Tibial nerve (tissue), 4 donors: Measurements from ENCODE around the gene HDGF. TPM values are rescaled to one million over a fixed set of nuclear protein-coding genes. Genes with fewer than 3 reads are reported as not detected.

Source experiments
- DNase-seq, 2 donors: peaks; one replicate each; pipeline ENCODE4 v3.0.0-alpha.2; 2019; ENCODE audit warnings: low spot score in 2 of 2
- H3K27ac ChIP-seq, 4 donors: fragments of 200-600 bp; sonication (generic) in 3 of 4; one replicate each; pipeline ENCODE4 v1.5.1; 2017 to 2019; ENCODE audit warnings: mild to moderate bottlenecking in 1 of 4
- H3K27me3 ChIP-seq, 2 donors: fragments of 200-600 bp; sonication (generic) in 1 of 2; one replicate each; pipeline versions ENCODE4 v1.5.1 to v1.6.0; 2017 to 2019
- H3K36me3 ChIP-seq, 3 donors: fragments of 200-600 bp; sonication (generic); one replicate each; pipeline ENCODE4 v1.5.1; 2018 to 2019
- H3K4me1 ChIP-seq, 4 donors: fragments of 200-600 bp; sonication (generic) in 3 of 4; one replicate each; pipeline ENCODE4 v1.5.1; 2017 to 2019
- H3K4me3 ChIP-seq, 4 donors: fragments of 200-600 bp; sonication (generic) in 3 of 4; one replicate each; pipeline ENCODE4 v1.5.1; 2017 to 2019; ENCODE audit warnings: mild to moderate bottlenecking in 1 of 4, moderate library complexity in 1 of 4
- H3K9me3 ChIP-seq, 4 donors: fragments of 200-600 bp; sonication (generic) in 3 of 4; one replicate each; pipeline ENCODE4 v1.5.1; 2017 to 2019
- CTCF ChIP-seq, 5 experiments: fragments of 200-600 bp in 3 of 5; fragments of 450-650 bp in 2 of 5; sonication (generic) in 3 of 5; IDR thresholded peaks; one replicate each; pipeline ENCODE4 v1.5.1; 2016 to 2019; ENCODE audit warnings: antibody characterized with exemption in 5 of 5, mild to moderate bottlenecking in 3 of 5, moderate library complexity in 2 of 5
- EP300 ChIP-seq, 2 donors: sonication (generic); formaldehyde crosslinking; IDR thresholded peaks; one replicate each; pipeline ENCODE4 v1.6.1; 2017; ENCODE audit warnings: antibody characterized with exemption in 2 of 2, mild to moderate bottlenecking in 1 of 2
- POLR2A ChIP-seq, 2 donors: fragments of 450-650 bp; IDR thresholded peaks; one replicate each; pipeline ENCODE4 v1.6.1; 2017; ENCODE audit warnings: antibody characterized with exemption in 2 of 2, mild to moderate bottlenecking in 2 of 2, moderate library complexity in 2 of 2
- WGBS, 2 donors: methylation state at CpG; one replicate each; pipeline ENCODE4 v1.1.5; 2018; 5-methylcytosine and 5-hydroxymethylcytosine counted together
- total RNA-seq, 4 donors: library from RNA; depleted of rRNA; stranded (reverse); fragments of >200 nt; gene quantifications; one replicate each; pipeline ENCODE4 v1.1.0, GENCODE V29; 2016

Gene HDGF
- total RNA-seq, 4 donors from 2014 or later, result 120 to 177 (median 157) TPM

DNA sequence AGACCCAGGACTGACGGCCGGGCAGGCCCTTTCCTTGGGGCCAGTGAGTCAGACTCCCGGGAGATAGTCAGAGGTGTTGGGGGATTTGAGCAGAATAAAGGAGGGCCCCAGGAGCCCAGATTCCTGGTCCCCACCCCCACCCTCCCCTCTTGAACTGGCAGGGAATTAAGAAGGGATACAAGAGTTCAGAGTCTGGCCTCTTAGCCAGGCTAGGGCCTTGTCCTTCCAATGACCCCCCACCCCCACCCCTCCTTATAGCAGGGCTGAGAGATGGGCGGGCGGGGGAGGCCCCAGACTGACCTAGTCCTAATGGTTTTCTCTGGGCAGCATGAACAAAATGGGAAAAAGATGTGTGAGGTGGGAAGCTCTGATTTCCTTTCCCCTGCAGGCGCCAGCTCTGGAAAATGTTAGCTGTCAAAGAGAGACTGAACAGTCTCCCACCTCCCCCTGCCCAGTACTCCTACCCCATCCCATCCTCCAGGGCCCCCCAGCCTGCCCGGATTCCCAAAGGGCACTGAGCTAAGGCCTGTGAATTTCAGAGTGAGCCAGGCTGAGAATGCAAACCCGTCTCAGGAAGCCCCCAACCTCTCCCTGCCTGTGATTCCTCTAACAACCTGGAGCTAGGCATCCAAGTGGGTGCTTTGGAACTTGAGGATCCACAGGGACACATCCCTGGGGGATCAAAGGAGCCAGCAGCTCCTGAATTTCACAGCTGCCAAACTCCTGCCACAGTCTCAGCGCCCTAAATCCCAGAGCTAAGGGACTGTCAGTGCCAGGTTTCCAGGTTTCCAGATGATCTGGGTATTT is 40.3 kb downstream of the HDGF start:
- no peak for TF ChIP-seq EP300 (IDR thresholded peaks at IDR 0.05)
- no peak for TF ChIP-seq POLR2A (IDR thresholded peaks at IDR 0.05)
- no peak for TF ChIP-seq CTCF (IDR thresholded peaks at IDR 0.05)
- no peaks in the 10 kb centered on the region for H3K27me3 ChIP-seq
- H3K4me3 ChIP-seq, result no peak overlapping the region
- DNase-seq, result no peak
- peak overlapping the region in 1 of 4 donors; percentile 86 for H3K27ac ChIP-seq
- peaks cover 0 to 64% (median 16%) of the 10 kb centered on the region in 4 donors for H3K4me1 ChIP-seq
- no peaks in the 10 kb centered on the region for H3K9me3 ChIP-seq
- no peaks in the 10 kb centered on the region for H3K36me3 ChIP-seq
- WGBS, 2 donors, result 50 to 52% methylated on average over 9 of the region's 9 CpGs

GRCh38 chr1:156709757-156710489 is 41.6 kb downstream of the HDGF start:
- peak overlapping the region in 2 of 4 donors; percentile 65 to 86 for H3K27ac ChIP-seq
- no peaks in the 10 kb centered on the region for H3K36me3 ChIP-seq
- 27 to 29% methylated on average over 11 of the region's 11 CpGs for whole genome bisulfite sequencing, 2 donors
- no peak overlapping the region for H3K4me3 ChIP-seq
- no peak for TF ChIP-seq CTCF (IDR thresholded peaks at IDR 0.05)
- TF ChIP-seq EP300 (IDR thresholded peaks at IDR 0.05), result no peak
- TF ChIP-seq POLR2A (IDR thresholded peaks at IDR 0.05), result no peak
- no peaks in the 10 kb centered on the region for H3K9me3 ChIP-seq
- H3K27me3 ChIP-seq, result peaks cover 0 to 3% of the 10 kb centered on the region in 2 donors
- peak; percentile 50 to 55 for DNase-seq
- peaks cover 0 to 77% (median 29%) of the 10 kb centered on the region in 4 donors for H3K4me1 ChIP-seq

- TF ChIP-seq EP300 (IDR thresholded peaks at IDR 0.05) (no peak), CTCF (IDR thresholded peaks at IDR 0.05) (no peak), POLR2A (IDR thresholded peaks at IDR 0.05) (no peak)
- DNase-seq, result no peak
- 50 to 71% methylated on average over 4 of the region's 4 CpGs for WGBS, 2 donors
- Histone ChIP-seq H3K27me3 (peaks cover 0 to 11% of the 10 kb centered on the region in 2 donors), H3K27ac (peak overlapping the region in 2 of 4 donors; percentile 12 to 86), H3K4me1 (peaks cover 0 to 86% (median 36%) of the 10 kb centered on the region in 4 donors), H3K36me3 (no peaks in the 10 kb centered on the region), H3K4me3 (no peak overlapping the region), H3K9me3 (no peaks in the 10 kb centered on the region)
Observed at GRCh38 chr1:156709031-156709430, 42.4 kb downstream of the HDGF start.

- Histone ChIP-seq H3K4me3 (no peak overlapping the region), H3K4me1 (peaks cover 0 to 94% (median 36%) of the 10 kb centered on the region in 4 donors), H3K27ac (peak overlapping the region in 2 of 4 donors; percentile 12 to 86), H3K36me3 (no peaks in the 10 kb centered on the region), H3K27me3 (peaks cover 0 to 19% of the 10 kb centered on the region in 2 donors), H3K9me3 (no peaks in the 10 kb centered on the region)
- DNase-seq, result no peak
- TF ChIP-seq EP300 (IDR thresholded peaks at IDR 0.05), result no peak
- no peak for TF ChIP-seq CTCF (IDR thresholded peaks at IDR 0.05)
- TF ChIP-seq POLR2A (IDR thresholded peaks at IDR 0.05), result no peak
- WGBS, 2 donors, result 38 to 56% methylated on average over 4 of the region's 4 CpGs
Observed at GRCh38 chr1:156708218-156708661, 43.2 kb downstream of the HDGF start.
